Activated CD4-positive, alpha-beta T cell treated with anti-CD3 and anti-CD28 coated beads, Interleukin-2, amount 50 U/mL, for 4 hours (primary cell): ENCODE results near the gene QSER1.
"Not testable (repeated sequence)": the region's sequence is repeated elsewhere in the genome, so short reads cannot be mapped to it uniquely, and the experiment has no call there.

Experiments
- DNase-seq, 2 experiments: peaks; one replicate each; pipeline ENCODE4 v3.0.0-alpha.2; 2020

Gene QSER1

DNA sequence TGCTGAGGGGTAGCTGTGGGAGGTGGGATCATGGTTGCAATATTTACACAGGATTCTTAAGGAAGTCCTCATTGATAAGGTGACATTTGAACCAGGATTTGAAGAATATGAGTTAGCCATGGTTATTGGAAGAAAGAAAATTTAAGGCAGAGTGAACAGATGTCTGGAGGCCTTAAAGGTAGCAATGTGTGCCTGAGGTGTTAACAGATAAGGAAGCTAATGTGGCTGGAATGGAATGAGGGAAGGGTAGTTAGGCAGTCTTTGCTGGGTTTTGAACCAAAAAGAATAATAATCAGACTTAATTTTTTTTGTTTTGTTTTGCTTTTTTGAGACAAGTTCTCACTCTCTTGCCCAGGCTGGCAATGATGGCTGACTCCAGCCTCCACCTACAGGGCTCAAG, 113.4 kb downstream of the QSER1 start:
- no peak for DNase-seq

DNA sequence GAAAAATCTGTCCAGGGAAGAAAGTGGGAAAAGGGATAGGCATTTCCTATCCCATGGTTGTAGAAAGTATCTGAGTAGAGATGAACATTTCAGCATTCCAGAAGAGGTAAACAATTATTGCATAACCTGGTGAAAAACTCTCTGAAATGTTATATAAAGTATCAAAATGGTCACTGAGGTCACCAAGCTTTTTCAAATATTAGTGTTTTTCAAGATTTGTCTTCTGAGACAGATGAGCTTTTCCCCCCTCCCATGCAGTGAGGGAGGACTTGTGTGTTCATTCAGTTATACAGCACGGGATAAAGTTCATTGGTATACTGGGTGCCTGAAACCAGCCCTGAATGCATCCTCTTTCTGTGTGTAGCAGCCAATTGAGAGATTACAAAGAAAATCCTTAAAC, 121.1 kb downstream of the QSER1 start:
- DNase-seq: no peak

DNA sequence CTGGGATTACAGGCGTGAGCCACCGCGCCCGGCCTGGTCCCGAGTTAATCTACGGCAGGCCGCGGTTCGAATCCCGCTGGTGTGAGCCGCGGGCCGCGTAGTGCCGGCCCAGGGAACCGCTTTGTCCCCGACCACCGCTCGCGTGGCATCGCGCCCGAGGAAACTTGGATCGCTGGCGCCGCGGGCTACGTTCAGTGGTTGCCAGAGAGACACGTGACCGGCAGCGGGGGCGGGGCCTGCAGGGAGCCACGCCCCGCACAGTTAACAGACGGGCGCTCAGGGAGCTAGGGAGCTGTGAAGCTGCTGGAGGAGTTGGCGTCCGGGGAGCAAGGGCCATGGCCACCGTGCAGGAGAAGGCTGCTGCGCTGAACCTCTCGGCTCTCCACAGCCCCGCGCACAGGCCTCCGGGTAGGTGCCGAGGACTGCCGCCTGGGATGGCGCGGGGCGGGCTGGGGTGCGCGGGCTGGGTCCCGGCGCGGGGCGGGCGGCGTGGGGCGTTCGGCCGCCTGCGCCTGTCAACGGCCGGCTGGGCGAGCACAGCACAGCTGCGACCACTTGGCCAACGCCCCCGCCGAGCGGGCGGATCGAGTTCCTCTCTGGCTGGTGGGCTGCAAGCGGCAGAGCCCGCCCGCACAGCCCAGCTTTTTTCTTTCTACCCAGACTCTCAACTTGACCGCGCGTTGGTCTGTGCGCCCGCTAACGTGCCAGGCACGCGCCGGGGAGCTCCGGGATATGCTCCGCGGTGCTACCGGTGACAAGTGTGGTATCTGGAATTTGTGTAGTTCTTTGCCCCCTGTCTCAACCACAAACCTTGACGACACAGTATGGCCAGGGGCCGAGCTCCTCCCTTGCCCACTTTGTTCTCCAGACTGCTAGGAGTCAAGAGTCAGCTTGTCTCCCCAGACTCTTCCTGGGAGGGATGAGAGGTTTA, 123.3 kb downstream of the QSER1 start, which contains the start of gene DEPDC7:
Gene DEPDC7 (plus strand): TSS at position 258 of the 931 bp plus-strand sequence. CDS start 78 bp downstream, at position 336.
- DNase-seq: peak; percentile 66 to 68

DNA sequence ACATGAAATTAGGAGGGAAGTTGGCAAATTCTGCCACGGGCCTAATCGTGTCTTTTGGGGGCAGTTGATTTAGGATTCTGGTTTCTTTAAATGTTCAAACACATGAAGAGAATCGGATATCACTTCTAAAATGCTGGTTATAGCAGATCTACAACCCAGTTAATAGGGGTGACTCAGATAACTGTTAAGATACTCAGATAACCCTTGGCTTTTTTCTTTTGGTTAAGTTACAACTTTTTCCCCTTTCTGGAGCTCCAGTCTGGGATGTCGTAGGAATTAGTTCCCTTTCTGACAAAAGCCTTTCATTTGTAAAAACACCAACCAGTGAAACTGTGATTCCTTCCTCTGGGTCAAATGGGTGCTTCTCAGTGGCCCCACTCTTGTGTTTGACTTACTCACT, 124.0 kb downstream of the QSER1 start:
- no peak for DNase-seq

GRCh38 chr11:33017478-33017877, 124.9 kb downstream of the QSER1 start:
- no peak for DNase-seq

- no peak for DNase-seq
Measured at GRCh38 chr11:33017965-33018364, 125.4 kb downstream of the QSER1 start.

- DNase-seq: no peak
Measured at GRCh38 chr11:33018840-33019239, 126.2 kb downstream of the QSER1 start.

GRCh38 chr11:33021501-33021900, 128.9 kb downstream of the QSER1 start:
- no peak for DNase-seq

DNA sequence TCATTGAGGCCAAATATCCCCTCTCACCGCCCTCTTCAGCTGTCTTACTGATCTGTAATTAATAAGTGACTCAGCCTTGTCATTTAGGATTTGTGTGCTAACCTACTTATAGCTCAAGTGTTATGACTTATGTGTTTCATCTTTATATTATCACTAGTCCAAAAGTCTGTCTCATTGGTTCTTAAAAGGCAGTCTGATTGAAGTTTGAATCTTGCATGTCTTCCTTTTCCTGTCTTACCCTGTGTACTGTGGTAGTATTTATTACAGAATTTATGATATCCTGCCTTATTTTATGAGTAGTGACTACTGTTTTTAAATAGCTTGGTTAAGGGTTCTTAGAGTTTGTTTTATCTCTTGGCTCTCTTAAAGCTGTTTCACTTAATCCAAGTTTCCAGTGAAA, 129.3 kb downstream of the QSER1 start:
- DNase-seq: no peak

DNA sequence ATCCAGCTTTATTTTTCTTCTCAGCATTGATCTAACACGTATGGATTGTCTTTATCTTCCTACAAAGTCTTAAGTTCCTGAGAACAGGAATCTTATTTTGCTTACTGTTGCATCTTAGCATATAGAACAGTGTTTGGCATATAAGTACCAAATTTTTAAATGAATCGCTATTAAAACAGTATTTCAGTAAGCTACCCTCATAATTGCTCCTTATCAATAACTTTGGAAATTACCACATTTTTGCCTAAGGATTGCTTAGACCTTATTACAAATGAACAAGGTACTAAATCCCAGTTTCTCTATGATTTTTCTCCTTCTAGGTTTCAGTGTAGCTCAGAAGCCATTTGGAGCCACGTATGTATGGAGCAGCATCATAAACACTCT, 132.7 kb downstream of the QSER1 start:
- DNase-seq: no peak

- DNase-seq: no peak
Measured at GRCh38 chr11:33027233-33027632, 134.6 kb downstream of the QSER1 start.

GRCh38 chr11:33027846-33028536, 135.4 kb downstream of the QSER1 start:
- no peak for DNase-seq

DNA sequence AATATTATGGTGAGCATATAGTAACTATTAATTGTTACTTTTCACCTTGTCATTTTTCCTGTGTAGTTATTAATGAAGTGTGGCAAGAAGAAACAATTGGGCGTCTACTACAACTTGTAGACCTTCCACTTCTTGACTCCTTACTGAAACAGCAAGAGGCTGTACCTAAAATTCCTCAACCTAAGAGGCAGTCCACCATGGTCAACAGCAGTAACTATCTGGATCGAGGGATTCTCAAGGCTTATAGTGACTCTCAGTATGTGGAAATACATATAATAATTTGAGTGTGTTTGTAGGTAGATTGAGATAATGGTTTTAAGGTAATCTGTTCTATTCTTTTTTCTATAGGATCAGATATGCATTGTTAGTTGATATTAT, 135.9 kb downstream of the QSER1 start:
- DNase-seq: no peak

- not testable (repeated sequence) for DNase-seq
Measured at GRCh38 chr11:33029218-33029617, 136.6 kb downstream of the QSER1 start.
